WERI-Rb-1 (cell line): Measurements from ENCODE around the gene ING5.
A peak's percentile ranks its signal among the peaks of the same experiment; 100 is the strongest.

ENCODE experiments used
- DNase-seq: peaks from one replicate; pipeline ENCODE4 v3.0.0-alpha.2; 2020
- H3K27ac ChIP-seq: fragments of 250-450 bp; sonication (Bioruptor Pico); 2 replicates; pipeline ENCODE4 v1.5.1; 2020; ENCODE audit warnings: mild to moderate bottlenecking, moderate library complexity
- H3K27me3 ChIP-seq: fragments of 250-450 bp; sonication (Bioruptor Pico); 2 replicates; pipeline ENCODE4 v1.5.1; 2021; ENCODE audit warnings: mild to moderate bottlenecking, low read depth, moderate library complexity; ENCODE audit not compliant: insufficient read depth, severe bottlenecking
- H3K36me3 ChIP-seq: fragments of 250-450 bp; sonication (Bioruptor Pico); 2 replicates; pipeline ENCODE4 v1.5.1; 2020; ENCODE audit warnings: mild to moderate bottlenecking, moderate library complexity
- H3K4me3 ChIP-seq: 2 replicates; pipeline ENCODE4 v1.5.1; 2011; ENCODE audit warnings: low read depth, mild to moderate bottlenecking, control low read depth, low read length
- H3K9me3 ChIP-seq: fragments of 250-450 bp; sonication (Bioruptor Pico); 2 replicates; pipeline ENCODE4 v1.5.1; 2021; ENCODE audit warnings: mild to moderate bottlenecking, moderate library complexity; ENCODE audit not compliant: severe bottlenecking
- TF ChIP-seq, protein P1 (sequence below): IDR thresholded peaks from 2 replicates; pipeline ENCODE4 v1.5.1; 2011; ENCODE audit warnings: low read depth, mild to moderate bottlenecking, control low read depth, inconsistent platforms, low read length

Gene ING5

DNA sequence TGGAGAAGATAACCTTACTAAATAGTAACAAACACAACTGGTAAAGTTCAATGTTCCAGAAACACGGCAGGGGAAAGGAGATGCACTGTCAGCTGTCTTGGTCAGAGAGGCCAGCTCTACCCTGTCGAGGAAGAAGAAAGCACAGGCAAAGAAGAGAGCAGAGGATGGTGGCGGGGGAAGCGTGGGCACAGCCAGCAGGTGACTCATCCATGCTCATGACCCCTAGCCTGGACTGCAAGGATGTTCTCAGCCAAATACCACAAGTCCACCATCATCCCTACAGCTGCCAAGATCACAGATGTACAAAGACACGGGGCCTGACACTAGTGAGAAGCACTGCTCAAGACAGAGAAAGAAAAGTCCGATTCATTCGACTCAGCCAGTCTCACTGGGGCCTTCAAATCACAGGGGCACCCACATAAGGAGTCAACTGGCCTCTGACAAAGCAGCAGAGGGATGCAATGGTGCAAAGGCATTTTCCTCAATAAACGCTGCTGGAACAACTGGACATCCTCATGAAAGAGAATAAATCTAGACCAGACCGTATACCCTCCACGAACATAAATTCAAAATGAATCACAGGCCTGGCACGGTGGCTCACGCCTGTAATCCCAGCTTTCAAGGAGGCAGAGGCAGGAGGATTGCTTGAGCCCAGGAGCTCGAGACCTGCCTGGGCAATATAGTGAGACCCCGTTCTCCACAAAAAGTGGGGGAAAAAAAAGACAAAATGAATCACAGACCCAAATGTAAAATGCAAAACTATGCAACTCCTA is 20.8 kb upstream of the ING5 start:
- H3K27ac ChIP-seq, result no peak overlapping the region
- H3K9me3 ChIP-seq, result no peaks in the 10 kb centered on the region
- H3K4me3 ChIP-seq, result no peak overlapping the region
- no peak for DNase-seq
- TF ChIP-seq, protein P1, sequence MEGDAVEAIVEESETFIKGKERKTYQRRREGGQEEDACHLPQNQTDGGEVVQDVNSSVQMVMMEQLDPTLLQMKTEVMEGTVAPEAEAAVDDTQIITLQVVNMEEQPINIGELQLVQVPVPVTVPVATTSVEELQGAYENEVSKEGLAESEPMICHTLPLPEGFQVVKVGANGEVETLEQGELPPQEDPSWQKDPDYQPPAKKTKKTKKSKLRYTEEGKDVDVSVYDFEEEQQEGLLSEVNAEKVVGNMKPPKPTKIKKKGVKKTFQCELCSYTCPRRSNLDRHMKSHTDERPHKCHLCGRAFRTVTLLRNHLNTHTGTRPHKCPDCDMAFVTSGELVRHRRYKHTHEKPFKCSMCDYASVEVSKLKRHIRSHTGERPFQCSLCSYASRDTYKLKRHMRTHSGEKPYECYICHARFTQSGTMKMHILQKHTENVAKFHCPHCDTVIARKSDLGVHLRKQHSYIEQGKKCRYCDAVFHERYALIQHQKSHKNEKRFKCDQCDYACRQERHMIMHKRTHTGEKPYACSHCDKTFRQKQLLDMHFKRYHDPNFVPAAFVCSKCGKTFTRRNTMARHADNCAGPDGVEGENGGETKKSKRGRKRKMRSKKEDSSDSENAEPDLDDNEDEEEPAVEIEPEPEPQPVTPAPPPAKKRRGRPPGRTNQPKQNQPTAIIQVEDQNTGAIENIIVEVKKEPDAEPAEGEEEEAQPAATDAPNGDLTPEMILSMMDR, result no peak
- peaks cover 94% of the 10 kb centered on the region for H3K36me3 ChIP-seq
- H3K27me3 ChIP-seq, result no peaks in the 10 kb centered on the region

- Histone ChIP-seq H3K4me3 (peak overlapping the region; percentile 58), H3K27me3 (no peaks in the 10 kb centered on the region), H3K27ac (peak overlapping the region; percentile 98), H3K36me3 (peaks cover 65% of the 10 kb centered on the region), H3K9me3 (no peaks in the 10 kb centered on the region)
- no peak for DNase-seq
- TF ChIP-seq, protein P1, result no peak
These were observed 15.6 kb upstream of the ING5 start for GRCh38 chr2:241686324-241686649.

DNA sequence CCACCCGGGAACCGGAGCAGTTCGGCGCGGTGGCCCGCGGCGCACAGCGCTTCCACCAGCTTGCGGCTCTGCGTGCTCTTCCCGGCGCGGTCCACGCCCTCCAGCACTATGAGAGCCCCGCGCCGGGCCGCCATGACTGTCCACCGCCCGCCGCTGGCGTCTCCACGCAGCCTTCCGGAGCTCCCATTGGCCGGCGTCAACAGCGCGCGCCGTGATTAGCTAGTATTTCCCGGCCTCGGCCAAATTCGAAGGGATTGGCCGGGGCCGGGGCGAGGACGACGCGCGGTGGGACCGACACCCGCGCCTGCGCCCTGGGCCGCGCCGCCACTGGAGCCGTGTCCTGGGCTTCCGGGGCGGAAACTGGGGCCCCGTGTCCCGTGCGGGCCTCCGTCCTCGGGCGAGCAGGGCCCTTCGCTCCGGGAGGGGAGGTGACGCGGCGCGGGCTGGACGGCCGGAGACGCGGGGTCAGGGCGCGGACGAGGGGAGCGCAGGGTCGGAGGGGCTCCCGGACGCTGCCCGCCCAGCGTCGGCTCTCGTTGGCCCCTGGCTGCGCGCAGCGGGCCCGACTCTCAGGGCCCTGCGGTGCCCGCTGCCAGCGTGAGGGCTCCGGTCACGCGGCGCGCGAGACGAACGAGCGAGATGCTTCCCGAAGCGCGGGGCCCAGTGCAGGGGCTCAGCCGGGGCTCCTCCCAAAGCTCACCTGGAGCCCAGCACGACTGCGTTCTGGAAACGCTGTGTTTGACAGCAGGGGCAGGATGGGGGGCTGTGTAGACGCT is 15.0 kb upstream of the ING5 start, which contains the start of gene DTYMK:
Gene DTYMK, minus strand, starts transcription at position 166 of the 776 bp plus-strand sequence. Its CDS starts 32 bp downstream, at position 134.
- Histone ChIP-seq H3K36me3 (peaks cover 63% of the 10 kb centered on the region), H3K27me3 (no peaks in the 10 kb centered on the region), H3K9me3 (no peaks in the 10 kb centered on the region), H3K27ac (peak within 1 kb of the TSS; percentile 98), H3K4me3 (peak within 1 kb of the TSS; percentile 58)
- peak; percentile 94 for DNase-seq
- TF ChIP-seq, protein P1, result no peak

DNA sequence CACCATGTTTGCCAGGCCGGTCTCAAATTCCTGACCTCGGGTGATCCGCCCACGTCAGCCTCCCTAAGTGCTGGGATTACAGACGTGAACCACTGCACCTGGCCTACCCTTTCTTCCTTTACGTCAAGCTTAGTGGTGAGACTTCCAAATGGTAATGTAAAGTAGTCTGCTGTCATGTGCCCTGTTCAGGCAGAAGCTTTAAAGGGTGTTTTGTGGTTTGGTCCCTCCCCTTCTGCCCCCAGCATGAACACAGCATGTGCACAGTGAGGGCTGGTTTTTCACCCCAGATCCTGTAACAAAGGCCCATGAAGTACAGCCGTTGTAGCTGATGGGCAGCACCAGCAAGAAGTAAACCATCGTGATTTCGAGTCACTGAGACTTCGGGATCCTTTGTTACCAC is 12.5 kb upstream of the ING5 start:
- no peak overlapping the region for H3K27ac ChIP-seq

DNA sequence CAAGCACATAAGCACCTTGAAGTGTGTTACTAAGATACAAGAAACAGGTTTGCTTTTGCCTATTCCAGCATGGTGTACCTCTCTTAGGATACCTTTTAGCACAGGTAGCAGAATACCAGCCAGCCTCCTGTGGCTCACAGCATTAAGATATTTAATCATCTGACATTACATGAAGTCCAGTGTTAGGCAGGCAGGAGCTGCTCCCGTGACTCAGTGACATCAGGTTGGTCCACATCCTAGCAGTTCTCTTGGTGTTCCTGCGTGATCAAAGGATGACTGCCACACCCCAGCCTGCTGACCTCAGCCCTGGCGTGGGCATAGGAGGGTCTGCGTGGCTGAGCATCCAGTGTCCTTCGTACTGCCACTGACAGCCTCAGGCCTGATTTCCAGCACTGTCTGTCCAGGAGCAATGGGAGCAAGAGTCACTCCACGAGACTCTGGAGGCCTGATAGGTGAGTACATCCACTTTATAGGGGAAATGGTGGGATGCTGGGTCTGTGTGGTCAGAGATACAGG is 11.6 kb upstream of the ING5 start:
- Histone ChIP-seq H3K27ac (no peak overlapping the region), H3K4me3 (no peak overlapping the region), H3K27me3 (no peaks in the 10 kb centered on the region), H3K36me3 (peaks cover 31% of the 10 kb centered on the region), H3K9me3 (no peaks in the 10 kb centered on the region)
- DNase-seq, result no peak
- TF ChIP-seq, protein P1, result no peak

More for the DNA sequence above, 12.5 kb upstream of the ING5 start:
- no peak overlapping the region for H3K4me3 ChIP-seq
- no peaks in the 10 kb centered on the region for H3K27me3 ChIP-seq
- TF ChIP-seq, protein P1, result no peak
- H3K9me3 ChIP-seq, result no peaks in the 10 kb centered on the region
- H3K36me3 ChIP-seq, result peaks cover 38% of the 10 kb centered on the region
- peak; percentile 35 for DNase-seq
